HG02973 (cell line): ENCODE results near the gene LGALS1.

Source experiments
- ATAC-seq: cut with Tn5 transposase; IDR thresholded peaks from one replicate; pipeline ENCODE4 v1.9.1; 2021; ENCODE audit warnings: moderate library complexity; ENCODE audit not compliant: unreplicated experiment

LGALS1 gene

GRCh38 chr22:37661160-37661924 is 14.1 kb upstream of the LGALS1 start:
- ATAC-seq: no peak

DNA sequence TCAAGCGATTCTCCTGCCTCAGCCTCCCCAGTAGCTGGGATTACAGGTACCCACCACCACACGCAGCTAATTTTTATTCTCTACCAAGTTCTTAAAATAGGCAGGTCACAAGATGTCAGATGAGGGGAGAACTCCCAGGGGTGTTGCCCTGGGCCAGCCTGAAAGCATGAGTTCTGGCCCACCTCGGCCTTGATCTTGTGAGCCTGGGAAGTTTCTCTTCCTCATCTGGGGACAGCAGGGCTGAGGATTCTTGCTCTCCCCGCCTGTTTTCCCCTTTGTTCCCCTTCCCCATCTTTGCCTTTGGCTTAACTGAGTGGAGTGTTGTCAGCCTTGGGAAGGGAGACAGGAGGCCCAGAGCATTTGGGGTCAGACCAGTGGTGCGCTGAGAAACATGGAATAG is 13.4 kb upstream of the LGALS1 start:
- no peak for ATAC-seq

GRCh38 chr22:37663521-37664140 is 11.8 kb upstream of the LGALS1 start:
- ATAC-seq: no peak

GRCh38 chr22:37664249-37665101 is 11.0 kb upstream of the LGALS1 start:
- no peak for ATAC-seq

DNA sequence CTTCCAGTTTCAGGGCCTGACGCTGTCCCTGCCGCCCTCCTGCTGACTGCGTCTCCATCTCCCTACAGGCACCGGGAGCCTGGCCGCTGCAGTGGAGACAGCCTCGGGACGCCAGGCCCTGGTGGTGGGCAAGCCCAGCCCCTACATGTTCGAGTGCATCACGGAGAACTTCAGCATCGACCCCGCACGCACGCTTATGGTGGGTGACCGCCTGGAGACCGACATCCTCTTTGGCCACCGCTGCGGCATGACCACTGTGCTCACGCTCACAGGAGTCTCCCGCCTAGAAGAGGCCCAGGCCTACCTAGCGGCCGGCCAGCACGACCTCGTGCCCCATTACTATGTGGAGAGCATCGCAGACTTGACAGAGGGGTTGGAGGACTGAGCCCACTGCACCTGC is 9.9 kb upstream of the LGALS1 start:
- ATAC-seq: no peak

DNA sequence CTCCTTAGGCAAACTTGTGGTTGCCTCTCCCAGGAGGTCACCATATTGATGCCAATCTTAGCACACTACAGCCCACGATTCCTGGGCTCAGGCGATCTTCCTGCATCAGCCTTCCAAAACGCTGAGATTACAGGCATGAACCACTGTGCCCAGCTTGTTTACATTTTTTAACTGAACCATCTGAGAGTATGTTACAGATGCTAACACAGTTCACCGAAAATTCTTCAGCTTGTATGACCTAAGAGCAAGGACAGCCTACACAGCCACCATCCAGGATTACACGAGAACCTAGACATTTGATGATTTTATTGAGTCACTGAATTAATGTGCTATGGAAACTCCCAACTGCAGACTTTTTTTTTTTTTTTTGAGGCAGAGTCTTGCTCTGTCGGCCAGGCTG is 5.8 kb upstream of the LGALS1 start:
- ATAC-seq: no peak

DNA sequence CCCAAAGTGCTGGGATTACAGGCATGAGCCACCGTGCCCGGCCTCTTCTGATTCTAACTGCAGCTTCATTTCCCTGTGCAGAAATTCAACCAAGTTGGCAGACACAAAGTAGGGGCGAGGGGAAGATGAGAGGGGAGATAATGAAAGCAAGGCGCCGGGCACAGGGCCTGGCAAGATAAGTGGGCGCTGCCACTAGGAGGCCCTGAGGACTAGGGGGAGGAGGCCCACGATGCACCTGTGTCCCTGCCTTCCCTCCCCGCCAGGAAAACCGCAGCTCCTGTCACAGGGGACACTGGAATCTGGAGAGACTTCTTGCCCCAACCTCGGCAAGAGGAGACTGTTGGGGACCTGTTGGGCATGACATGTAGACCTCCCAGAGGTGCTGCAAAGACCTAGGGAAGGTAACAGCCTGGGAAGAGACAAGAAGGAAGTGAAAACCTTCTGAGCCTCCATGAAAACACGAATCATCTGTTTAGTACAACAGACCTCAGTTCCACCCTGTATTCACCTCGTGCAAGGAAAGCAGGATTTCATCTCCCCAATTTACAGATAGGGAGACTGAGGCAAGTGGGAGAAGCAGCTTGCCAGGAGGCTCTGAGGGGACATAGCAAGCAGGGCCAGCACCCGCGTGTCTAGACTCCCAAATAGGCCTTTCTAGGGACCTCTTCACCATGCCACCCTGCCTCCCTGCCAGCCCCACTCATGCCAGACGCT is 3.1 kb upstream of the LGALS1 start:
- ATAC-seq: no peak

DNA sequence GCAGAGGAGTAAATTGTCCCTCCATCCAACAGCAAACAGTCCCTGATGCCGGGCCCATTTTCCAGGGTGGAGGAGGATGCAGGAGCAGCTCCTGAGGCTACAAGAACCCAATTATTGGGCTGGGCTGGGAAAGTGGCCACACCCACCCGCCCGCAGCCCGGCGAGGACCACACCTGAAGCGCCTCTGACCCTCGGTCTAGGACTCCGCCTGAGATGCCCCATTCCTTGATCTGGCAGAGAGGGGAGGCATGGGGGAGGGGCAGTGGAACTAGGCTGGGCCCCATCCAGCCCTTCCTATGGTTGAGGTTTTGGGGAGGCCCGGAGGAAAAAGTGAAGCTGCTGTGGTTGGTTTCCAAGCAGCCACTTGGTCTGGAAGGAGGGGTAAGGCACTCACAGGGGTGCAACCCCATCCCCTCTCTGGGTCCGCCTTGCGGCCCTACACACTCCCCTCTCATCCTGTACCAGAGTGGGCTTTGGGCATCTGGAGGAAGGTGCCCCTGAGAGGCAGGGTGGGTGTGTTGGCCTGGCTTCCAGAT is 2.4 kb upstream of the LGALS1 start:
- no peak for ATAC-seq

GRCh38 chr22:37674248-37674647 is 1.2 kb upstream of the LGALS1 start:
- ATAC-seq: no peak

GRCh38 chr22:37675930-37676735 is 697 bp downstream of the LGALS1 start:
- ATAC-seq: no peak

- ATAC-seq: no peak
Measured at GRCh38 chr22:37676736-37677492, 1.5 kb downstream of the LGALS1 start.

DNA sequence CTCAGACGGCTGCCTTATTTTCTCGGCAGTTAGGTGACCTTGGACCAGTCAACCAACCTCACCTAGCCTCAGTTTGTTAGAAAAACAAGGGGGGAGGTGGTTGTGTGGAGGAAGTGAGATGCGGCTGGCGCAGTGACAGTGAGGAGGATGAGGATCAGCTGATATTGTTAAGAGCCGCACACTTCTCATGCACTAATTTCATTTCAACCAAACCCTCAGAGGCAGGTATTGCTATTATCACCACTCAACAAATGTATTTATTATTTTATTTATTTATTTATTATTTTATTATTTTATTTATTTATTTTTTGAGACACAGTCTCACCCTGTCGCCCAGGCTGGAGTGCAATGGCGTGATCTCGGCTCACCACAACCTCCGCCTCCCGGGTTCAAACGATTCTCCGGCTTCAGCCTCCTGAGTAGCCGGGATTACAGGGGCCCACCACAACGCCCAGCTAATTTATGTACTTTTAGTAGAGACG is 2.1 kb downstream of the LGALS1 start:
- ATAC-seq: no peak

DNA sequence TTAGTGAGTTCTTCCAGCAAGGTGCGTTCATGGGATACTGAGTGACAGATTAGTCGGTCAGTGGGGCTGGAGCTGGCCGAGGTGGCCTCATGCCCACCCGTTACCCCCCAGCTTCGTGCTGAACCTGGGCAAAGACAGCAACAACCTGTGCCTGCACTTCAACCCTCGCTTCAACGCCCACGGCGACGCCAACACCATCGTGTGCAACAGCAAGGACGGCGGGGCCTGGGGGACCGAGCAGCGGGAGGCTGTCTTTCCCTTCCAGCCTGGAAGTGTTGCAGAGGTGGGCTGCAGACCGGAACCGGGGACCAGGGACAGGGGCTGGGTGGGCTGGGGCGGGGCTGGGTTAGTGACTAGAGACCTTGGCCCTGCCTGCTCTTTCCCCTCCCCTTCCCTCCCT is 2.9 kb downstream of the LGALS1 start:
- no peak for ATAC-seq

DNA sequence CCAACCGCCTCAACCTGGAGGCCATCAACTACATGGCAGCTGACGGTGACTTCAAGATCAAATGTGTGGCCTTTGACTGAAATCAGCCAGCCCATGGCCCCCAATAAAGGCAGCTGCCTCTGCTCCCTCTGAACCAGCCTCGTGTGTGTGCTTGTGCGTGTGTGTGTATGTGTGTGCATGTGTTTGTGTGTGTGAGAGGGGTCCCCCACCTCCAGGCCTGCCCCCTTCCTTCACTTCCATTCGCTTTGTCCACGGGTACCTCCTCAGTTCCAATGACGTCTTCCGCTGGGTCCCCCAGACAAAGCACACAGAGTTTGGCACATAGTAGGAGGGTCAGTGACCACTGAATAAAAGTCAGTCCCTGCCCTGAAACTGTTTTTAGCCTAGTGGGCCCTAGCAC is 4.2 kb downstream of the LGALS1 start:
- ATAC-seq: no peak

DNA sequence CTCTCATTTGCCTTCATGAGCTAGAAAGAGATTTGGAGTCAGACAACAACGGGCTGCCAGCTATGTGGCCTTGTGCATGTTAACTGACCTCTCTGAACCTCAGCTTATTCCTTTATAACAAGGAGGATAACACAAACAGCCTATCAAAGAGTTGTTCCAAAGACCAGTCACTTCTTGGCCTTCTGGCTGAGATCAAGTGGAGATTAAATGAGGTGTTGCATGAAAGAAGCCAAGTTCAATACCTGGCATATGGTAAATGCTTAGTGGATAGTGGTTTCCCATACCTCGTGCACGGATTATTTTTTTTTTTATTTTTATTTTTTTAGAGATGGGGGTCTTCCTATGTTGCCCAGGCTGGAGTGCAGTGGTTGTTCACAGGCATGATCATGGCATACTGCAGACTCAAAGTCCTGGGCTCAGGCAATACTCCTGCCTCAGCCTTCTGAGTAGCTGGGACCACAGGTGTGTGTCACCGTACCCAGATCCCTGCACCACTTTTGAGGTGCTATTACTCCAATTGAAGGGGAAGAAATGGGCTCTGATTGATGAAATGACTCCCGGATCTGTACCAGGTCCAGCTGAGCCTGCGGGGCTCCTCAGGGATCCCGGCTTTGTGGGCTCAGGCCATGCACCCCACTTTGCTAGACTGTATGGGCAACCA is 4.9 kb downstream of the LGALS1 start:
- no peak for ATAC-seq

DNA sequence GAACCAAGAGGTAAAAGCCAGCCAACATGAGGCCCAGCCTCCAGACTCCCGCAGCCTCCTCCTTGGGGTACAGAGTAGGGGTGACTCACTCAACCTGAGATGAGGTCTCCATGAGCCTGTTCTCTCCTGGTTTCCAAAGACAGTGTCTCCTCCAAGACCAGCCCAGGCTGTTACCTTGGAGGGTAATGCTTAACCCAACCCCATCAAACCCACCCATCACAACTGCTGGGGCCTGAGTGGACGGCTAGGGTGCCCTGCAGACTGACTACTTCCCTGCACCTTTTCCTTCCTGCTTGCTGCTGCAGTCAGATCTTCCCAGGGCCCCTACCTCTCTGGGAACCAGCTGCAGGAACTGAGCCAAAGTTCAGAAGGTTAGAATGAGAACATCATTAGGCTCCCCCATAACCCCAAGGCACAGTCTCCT is 5.6 kb downstream of the LGALS1 start:
- ATAC-seq: no peak

- no peak for ATAC-seq
Measured at GRCh38 chr22:37681556-37682049, 6.2 kb downstream of the LGALS1 start.

- no peak for ATAC-seq
Measured at GRCh38 chr22:37684803-37685615, 9.6 kb downstream of the LGALS1 start.
